ENCODE results near the gene OR5AC2. TPM values are rescaled to one million over a fixed set of nuclear protein-coding genes. Genes with fewer than 3 reads are reported as not detected.

The OR5AC2 gene
- total RNA-seq (2021) (not detected in 2 replicates), Bru-seq, nascent RNA (not detected), BruChase-seq, experiment 1, labeled RNA remaining after a 2-hour chase (not detected), BruChase-seq, experiment 2, labeled RNA remaining after a 6-hour chase (not detected)
- long read RNA-seq = 0 reads

GRCh38 chr3:98086873-98087272 lies at the start of gene OR5AC2:
OR5AC2 (plus strand) TSS chr3:98087173; CDS start chr3:98087173, 0 bp downstream.
- Histone ChIP-seq H3K9me3 (ENCODE audit: insufficient read depth, low read depth) (no peaks in the 10 kb centered on the region; the same call in 1 of the 2 replicates), H3K27me3 (ENCODE audit: insufficient read depth, low read depth) (no peaks in the 10 kb centered on the region), H3K4me2 (no peak within 1 kb of the TSS), H3K4me3 (no peak within 1 kb of the TSS), H3K27ac (no peak within 1 kb of the TSS), H3K9me2 (ENCODE audit: insufficient read depth) (0 out of 2 replicates have a peak, but pooled peaks cover 5% of the 10 kb centered on the region), H4K20me1 (ENCODE audit: insufficient read depth) (no peaks in the 10 kb centered on the region), H3F3A (ENCODE audit: insufficient read depth, low read depth) (no peaks in the 10 kb centered on the region), H2AFZ (peak within 1 kb of the TSS; percentile 12; the same call in 1 of the 2 replicates), H3K36me3 (ENCODE audit: low read depth) (no peaks in the 10 kb centered on the region), H3K79me2 (ENCODE audit: low read depth) (no peaks in the 10 kb centered on the region), H3K4me1 (replicated peaks; ENCODE audit: insufficient read depth) (no peaks in the 10 kb centered on the region)
- TF ChIP-seq EZH2 (IDR thresholded peaks at IDR 0.05; ENCODE audit: low read depth) = no peak
- TF ChIP-seq CTCF (conservative IDR thresholded peaks at IDR 0.05) = no peak
- DNase-seq = no peak
- ChIA-PET CTCF (no interaction called here), POLR2A (ENCODE audit: unreplicated experiment) (no interaction called here)
- intact Hi-C loops (cut with micrococcal nuclease; ENCODE audit: unreplicated experiment) = no loop called here
- BruUV-seq (replicated peaks) = no TSS peak

- H3K79me2 ChIP-seq (ENCODE audit: low read depth) = no peaks in the 10 kb centered on the region
- H3K36me3 ChIP-seq (ENCODE audit: low read depth) = no peaks in the 10 kb centered on the region
- intact Hi-C loops (cut with micrococcal nuclease; ENCODE audit: unreplicated experiment) = loop anchor here (5.0 kb wide), 3 partner anchors 564 to 954 kb away; no protein-coding TSS in a partner anchor
- no peak overlapping the region for H3K27ac ChIP-seq
- no peak overlapping the region for H3K4me2 ChIP-seq
- BruUV-seq (replicated peaks) = no TSS peak
- H3F3A ChIP-seq (ENCODE audit: insufficient read depth, low read depth) = no peaks in the 10 kb centered on the region
- no peak for DNase-seq
- H4K20me1 ChIP-seq (ENCODE audit: insufficient read depth) = no peaks in the 10 kb centered on the region
- peaks cover 9% of the 10 kb centered on the region; the same call in 1 of the 2 replicates for H3K4me1 ChIP-seq (replicated peaks; ENCODE audit: insufficient read depth)
- H3K4me3 ChIP-seq = no peak overlapping the region
- H2AFZ ChIP-seq = 0 out of 2 replicates have a peak overlapping the region, but pooled peaks have one; percentile 17
- ChIA-PET POLR2A (ENCODE audit: unreplicated experiment) (no interaction called here), CTCF (interaction anchor here (0.6 to 3.4 kb wide), 6 partner anchors 16 to 1710 kb away, joined by 3 to 16 read pairs (median 4); no protein-coding TSS in a partner anchor)
- no peaks in the 10 kb centered on the region for H3K27me3 ChIP-seq (ENCODE audit: insufficient read depth, low read depth)
- H3K9me3 ChIP-seq (ENCODE audit: insufficient read depth, low read depth) = 0 out of 2 replicates have a peak, but pooled peaks cover 7% of the 10 kb centered on the region
- H3K9me2 ChIP-seq (ENCODE audit: insufficient read depth) = no peaks in the 10 kb centered on the region
- TF ChIP-seq EZH2 (IDR thresholded peaks at IDR 0.05; ENCODE audit: low read depth) = no peak
- no peak for TF ChIP-seq CTCF (conservative IDR thresholded peaks at IDR 0.05)
Measured at GRCh38 chr3:98038286-98038685, 48.7 kb upstream of the OR5AC2 start.

- Histone ChIP-seq H3K36me3 (ENCODE audit: low read depth) (no peaks in the 10 kb centered on the region), H3K27ac (no peak overlapping the region), H2AFZ (peak overlapping the region; percentile 81), H3K27me3 (ENCODE audit: insufficient read depth, low read depth) (no peaks in the 10 kb centered on the region), H3F3A (ENCODE audit: insufficient read depth, low read depth) (no peaks in the 10 kb centered on the region), H3K9me3 (ENCODE audit: insufficient read depth, low read depth) (0 out of 2 replicates have a peak, but pooled peaks cover 7% of the 10 kb centered on the region), H3K79me2 (ENCODE audit: low read depth) (no peaks in the 10 kb centered on the region), H3K4me2 (peak overlapping the region; percentile 88), H3K4me3 (peak overlapping the region; percentile 50; the same call in 1 of the 2 replicates), H4K20me1 (ENCODE audit: insufficient read depth) (no peaks in the 10 kb centered on the region), H3K9me2 (ENCODE audit: insufficient read depth) (no peaks in the 10 kb centered on the region), H3K4me1 (replicated peaks; ENCODE audit: insufficient read depth) (peaks cover 9% of the 10 kb centered on the region; the same call in 1 of the 2 replicates)
- ChIA-PET POLR2A (ENCODE audit: unreplicated experiment) (no interaction called here), CTCF (interaction anchor here (0.5 to 3.4 kb wide), 6 partner anchors 16 to 1716 kb away, joined by 3 to 16 read pairs (median 4); no protein-coding TSS in a partner anchor)
- DNase-seq = no peak
- intact Hi-C loops (cut with micrococcal nuclease; ENCODE audit: unreplicated experiment) = loop anchor here (1.0 to 5.0 kb wide), 7 partner anchors 146 to 953 kb away; no protein-coding TSS in a partner anchor
- no TSS peak for BruUV-seq (replicated peaks)
- TF ChIP-seq CTCF (conservative IDR thresholded peaks at IDR 0.05) = no peak
- TF ChIP-seq EZH2 (IDR thresholded peaks at IDR 0.05; ENCODE audit: low read depth) = no peak
Measured at GRCh38 chr3:98038876-98039275, 48.1 kb upstream of the OR5AC2 start.

Measured in PC-9 (cell line).